ENCODE data around the gene NFIB. TPM values are rescaled to one million over a fixed set of nuclear protein-coding genes. Genes with fewer than 3 reads are reported as not detected.

Gene NFIB
- total and polyA plus RNA-seq, 8 donors = 6.7 to 624 (median 71.4) TPM

GRCh38 chr9:14207352-14207995, 106.5 kb downstream of the NFIB start:
- TF ChIP-seq EP300 (IDR thresholded peaks at IDR 0.05) (no peak), CTCF (IDR thresholded peaks at IDR 0.05) (no peak), POLR2A (IDR thresholded peaks at IDR 0.05) (no peak), POLR2AphosphoS5 (IDR thresholded peaks at IDR 0.05) (no peak)
- Histone ChIP-seq H3K4me3 (no peak overlapping the region), H3K4me1 (peaks cover 5 to 81% (median 50%) of the 10 kb centered on the region in 4 donors), H3K9me3 (no peaks in the 10 kb centered on the region), H3K27me3 (no peaks in the 10 kb centered on the region), H3K27ac (no peak overlapping the region), H3K36me3 (no peaks in the 10 kb centered on the region)
- intact Hi-C loops (cut with DNase I; ENCODE audit: low total_unique reads) = no loop called here
- 74 to 86% (median 81%) methylated on average over 6 of the region's 6 CpGs for WGBS, 5 donors
- DNase-seq = no peak

- TF ChIP-seq POLR2A (IDR thresholded peaks at IDR 0.05) = no peak
- TF ChIP-seq EP300 (IDR thresholded peaks at IDR 0.05) = no peak
- no peak for TF ChIP-seq POLR2AphosphoS5 (IDR thresholded peaks at IDR 0.05)
- TF ChIP-seq CTCF (IDR thresholded peaks at IDR 0.05) = no peak
- 43 to 82% (median 58%) methylated on average over 1 of the region's 1 CpG for WGBS, 5 donors
- Histone ChIP-seq H3K36me3 (no peaks in the 10 kb centered on the region), H3K9me3 (no peaks in the 10 kb centered on the region), H3K4me1 (peaks cover 5 to 74% (median 50%) of the 10 kb centered on the region in 4 donors), H3K27me3 (no peaks in the 10 kb centered on the region), H3K27ac (peak overlapping the region in 4 of 5 donors; percentile 5 to 73 (median 66)), H3K4me3 (no peak overlapping the region)
- intact Hi-C loops (cut with DNase I; ENCODE audit: low total_unique reads) = no loop called here
- peak in 1 of 2 donors; percentile 36 for DNase-seq
Measured at GRCh38 chr9:14205463-14205862, 108.5 kb downstream of the NFIB start.

- intact Hi-C loops (cut with DNase I; ENCODE audit: low total_unique reads) = no loop called here
Measured at GRCh38 chr9:14203356-14204056, 110.4 kb downstream of the NFIB start.

More at GRCh38 chr9:14203356-14204056, 110.4 kb downstream of the NFIB start:
- peak; percentile 80 for DNase-seq
- Histone ChIP-seq H3K27me3 (no peaks in the 10 kb centered on the region), H3K36me3 (no peaks in the 10 kb centered on the region), H3K4me3 (peak overlapping the region in 3 of 4 donors; percentile 2 to 18 (median 5)), H3K9me3 (no peaks in the 10 kb centered on the region), H3K27ac (peak overlapping the region; percentile 64 to 81 (median 73)), H3K4me1 (peaks cover 13 to 77% (median 58%) of the 10 kb centered on the region in 4 donors)
- TF ChIP-seq EP300 (IDR thresholded peaks at IDR 0.05) (no peak), CTCF (IDR thresholded peaks at IDR 0.05) (no peak), POLR2AphosphoS5 (IDR thresholded peaks at IDR 0.05) (peak in 2 of 3 donors; percentile 50 to 74), POLR2A (IDR thresholded peaks at IDR 0.05) (no peak)
- 13 to 23% (median 20%) methylated on average over 12 of the region's 12 CpGs for WGBS, 5 donors

Data from stomach (tissue), 9 donors.